ENCODE measurements around the gene SYNPO.

Gene SYNPO

GRCh38 chr5:150661086-150661485 lies 20.6 kb downstream of the SYNPO start, which contains the start of gene MYOZ3:
MYOZ3 (plus strand) TSS chr5:150661251; CDS start chr5:150662942, 1,691 bp downstream.
- TF ChIP-seq ZFX (IDR thresholded peaks at IDR 0.05): no peak
- no peak for TF ChIP-seq CTCF (conservative IDR thresholded peaks at IDR 0.05)
- no peak within 1 kb of the TSS for H3K27ac ChIP-seq

GRCh38 chr5:150661821-150662596 lies 21.5 kb downstream of the SYNPO start:
- TF ChIP-seq ZFX (IDR thresholded peaks at IDR 0.05) (no peak), CTCF (conservative IDR thresholded peaks at IDR 0.05) (no peak)
- no peak overlapping the region for H3K27ac ChIP-seq

GRCh38 chr5:150662731-150663516 lies 22.5 kb downstream of the SYNPO start:
- no peak for TF ChIP-seq CTCF (conservative IDR thresholded peaks at IDR 0.05)
- TF ChIP-seq ZFX (IDR thresholded peaks at IDR 0.05): no peak
- H3K27ac ChIP-seq: no peak overlapping the region

- no peak for TF ChIP-seq ZFX (IDR thresholded peaks at IDR 0.05)
- TF ChIP-seq CTCF (conservative IDR thresholded peaks at IDR 0.05): no peak
Observed at GRCh38 chr5:150663936-150664335, 23.5 kb downstream of the SYNPO start.

GRCh38 chr5:150665044-150665443 lies 24.6 kb downstream of the SYNPO start:
- no peak overlapping the region for H3K27ac ChIP-seq
- no peak for TF ChIP-seq CTCF (conservative IDR thresholded peaks at IDR 0.05)
- no peak for TF ChIP-seq ZFX (IDR thresholded peaks at IDR 0.05)

More at GRCh38 chr5:150663936-150664335, 23.5 kb downstream of the SYNPO start:
- H3K27ac ChIP-seq: no peak overlapping the region

- 0 out of 2 replicates have a peak overlapping the region, but pooled peaks have one; percentile 4 for H3K27ac ChIP-seq
- TF ChIP-seq CTCF (conservative IDR thresholded peaks at IDR 0.05): no peak
- no peak for TF ChIP-seq ZFX (IDR thresholded peaks at IDR 0.05)
Observed at GRCh38 chr5:150670275-150670947, 30.0 kb downstream of the SYNPO start.
